ENCODE results near the gene MON2.

GRCh38 chr12:62618930-62619329 is 152.3 kb downstream of the MON2 start:
- TF ChIP-seq POLR2A (IDR thresholded peaks at IDR 0.05): no peak
- no peak for TF ChIP-seq CTCF (IDR thresholded peaks at IDR 0.05)

All from Peyer's patch (tissue), 4 donors.